ENCODE data around the gene SCYL2. TPM values are rescaled to one million over a fixed set of nuclear protein-coding genes. Genes with fewer than 3 reads are reported as not detected.
"Not testable (repeated sequence)": the region's sequence is repeated elsewhere in the genome, so short reads cannot be mapped to it uniquely, and the experiment has no call there.

SCYL2 gene
- total RNA-seq, 1 experiment from 2014 or later, result 35.8 TPM

GRCh38 chr12:100308138-100308537 is 41.2 kb downstream of the SCYL2 start:
- DNase-seq; H3K4me1 ChIP-seq (ENCODE audit: insufficient read depth, low read length); H2AFZ ChIP-seq (ENCODE audit: low read length); POLR2A ChIA-PET (ENCODE audit: unreplicated experiment); H3K27me3 ChIP-seq (ENCODE audit: low read length); H3K9ac ChIP-seq (ENCODE audit: low read length); BruUV-seq (replicated peaks); ATAC-seq; H3K9me3 ChIP-seq (ENCODE audit: low read length); H3K79me2 ChIP-seq (ENCODE audit: low read length); CTCF ChIA-PET; H3K36me3 ChIP-seq (ENCODE audit: low read depth, low read length); H3F3A ChIP-seq (ENCODE audit: low read length, unreplicated experiment); H3K4me2 ChIP-seq (ENCODE audit: low read length); H4K20me1 ChIP-seq (ENCODE audit: low read length); H3K4me3 ChIP-seq (ENCODE audit: low read length); intact Hi-C loops (cut with micrococcal nuclease); H3K9me2 ChIP-seq (replicated peaks; ENCODE audit: low read length); H3K27ac ChIP-seq (ENCODE audit: low read length): not testable (repeated sequence)

- Histone ChIP-seq H2AFZ (ENCODE audit: low read length) (no peak overlapping the region), H3K27ac (ENCODE audit: low read length) (no peak overlapping the region), H3K4me2 (ENCODE audit: low read length) (no peak overlapping the region), H3F3A (ENCODE audit: low read length, unreplicated experiment) (no peaks in the 10 kb centered on the region), H3K4me3 (ENCODE audit: low read length) (no peak overlapping the region), H3K9me3 (ENCODE audit: low read length) (no peaks in the 10 kb centered on the region), H3K79me2 (ENCODE audit: low read length) (no peaks in the 10 kb centered on the region), H3K36me3 (ENCODE audit: low read depth, low read length) (peaks cover 7% of the 10 kb centered on the region; the same call in 1 of the 2 replicates), H3K27me3 (ENCODE audit: low read length) (no peaks in the 10 kb centered on the region), H3K9ac (ENCODE audit: low read length) (no peak overlapping the region), H3K4me1 (ENCODE audit: insufficient read depth, low read length) (no peaks in the 10 kb centered on the region), H3K9me2 (replicated peaks; ENCODE audit: low read length) (no peaks in the 10 kb centered on the region), H4K20me1 (ENCODE audit: low read length) (no peaks in the 10 kb centered on the region)
- ChIA-PET POLR2A (ENCODE audit: unreplicated experiment) (no interaction called here), CTCF (no interaction called here)
- no TSS peak for BruUV-seq (replicated peaks)
- TF ChIP-seq EZH2 (IDR thresholded peaks at IDR 0.05; ENCODE audit: low read length, unreplicated experiment) (no peak), EZH2phosphoT487 (IDR thresholded peaks at IDR 0.05; ENCODE audit: borderline replicate concordance, low read length) (no peak), CTCF (conservative IDR thresholded peaks at IDR 0.05; ENCODE audit: low read depth, low read length) (no peak)
- ATAC-seq, result no peak
- intact Hi-C loops (cut with micrococcal nuclease), result no loop called here
- DNase-seq, result no peak
These were observed 44.3 kb downstream of the SCYL2 start for GRCh38 chr12:100311317-100311716.

- H3F3A ChIP-seq (ENCODE audit: low read length, unreplicated experiment), result no peaks in the 10 kb centered on the region
- H3K9ac ChIP-seq (ENCODE audit: low read length), result no peak overlapping the region
- no peaks in the 10 kb centered on the region for H4K20me1 ChIP-seq (ENCODE audit: low read length)
- no peak for TF ChIP-seq EZH2 (IDR thresholded peaks at IDR 0.05; ENCODE audit: low read length, unreplicated experiment)
- no peak for TF ChIP-seq EZH2phosphoT487 (IDR thresholded peaks at IDR 0.05; ENCODE audit: borderline replicate concordance, low read length)
- H3K36me3 ChIP-seq (ENCODE audit: low read depth, low read length), result peaks cover 15% of the 10 kb centered on the region; the same call in 1 of the 2 replicates
- no peaks in the 10 kb centered on the region for H3K27me3 ChIP-seq (ENCODE audit: low read length)
- no peaks in the 10 kb centered on the region for H3K9me3 ChIP-seq (ENCODE audit: low read length)
- ChIA-PET POLR2A (ENCODE audit: unreplicated experiment) (no interaction called here), CTCF (interaction anchor here (0.5 kb wide), 2 partner anchors 246 to 1115 kb away, joined by 3 to 9 read pairs; no protein-coding TSS in a partner anchor)
- H3K27ac ChIP-seq (ENCODE audit: low read length), result no peak overlapping the region
- no peak overlapping the region for H3K4me3 ChIP-seq (ENCODE audit: low read length)
- no peak for ATAC-seq
- no peaks in the 10 kb centered on the region for H3K79me2 ChIP-seq (ENCODE audit: low read length)
- no TSS peak for BruUV-seq (replicated peaks)
- intact Hi-C loops (cut with micrococcal nuclease), result no loop called here
- no peak overlapping the region for H2AFZ ChIP-seq (ENCODE audit: low read length)
- DNase-seq, result no peak
- no peak overlapping the region for H3K4me2 ChIP-seq (ENCODE audit: low read length)
- H3K4me1 ChIP-seq (ENCODE audit: insufficient read depth, low read length), result no peaks in the 10 kb centered on the region
- H3K9me2 ChIP-seq (replicated peaks; ENCODE audit: low read length), result no peaks in the 10 kb centered on the region
These were observed 50.4 kb downstream of the SCYL2 start for GRCh38 chr12:100317371-100317770.

GRCh38 chr12:100324498-100324897 is 57.5 kb downstream of the SCYL2 start:
- Histone ChIP-seq H2AFZ (ENCODE audit: low read length) (no peak overlapping the region), H3K27me3 (ENCODE audit: low read length) (no peaks in the 10 kb centered on the region), H3K9me3 (ENCODE audit: low read length) (no peaks in the 10 kb centered on the region), H3K79me2 (ENCODE audit: low read length) (no peaks in the 10 kb centered on the region), H3K4me3 (ENCODE audit: low read length) (no peak overlapping the region), H3K27ac (ENCODE audit: low read length) (no peak overlapping the region), H3F3A (ENCODE audit: low read length, unreplicated experiment) (no peaks in the 10 kb centered on the region), H3K36me3 (ENCODE audit: low read depth, low read length) (peaks cover 17% of the 10 kb centered on the region; the same call in 1 of the 2 replicates), H3K9ac (ENCODE audit: low read length) (no peak overlapping the region), H3K4me2 (ENCODE audit: low read length) (no peak overlapping the region), H4K20me1 (ENCODE audit: low read length) (no peaks in the 10 kb centered on the region), H3K9me2 (replicated peaks; ENCODE audit: low read length) (no peaks in the 10 kb centered on the region), H3K4me1 (ENCODE audit: insufficient read depth, low read length) (no peaks in the 10 kb centered on the region)
- BruUV-seq (replicated peaks), result no TSS peak
- TF ChIP-seq EZH2 (IDR thresholded peaks at IDR 0.05; ENCODE audit: low read length, unreplicated experiment) (no peak), CTCF (conservative IDR thresholded peaks at IDR 0.05; ENCODE audit: low read depth, low read length) (no peak), EZH2phosphoT487 (IDR thresholded peaks at IDR 0.05; ENCODE audit: borderline replicate concordance, low read length) (no peak)
- CTCF ChIA-PET, result no interaction called here
- intact Hi-C loops (cut with micrococcal nuclease), result no loop called here
- POLR2A ChIA-PET (ENCODE audit: unreplicated experiment), result interaction anchor here (0.5 to 0.6 kb wide), 2 partner anchors 57 to 365 kb away, joined by 3 to 10 read pairs; partner anchors contain the start of gene SCYL2
- no peak for ATAC-seq
- DNase-seq, result no peak
